ENCODE data around the gene FARP2. TPM values are rescaled to one million over a fixed set of nuclear protein-coding genes. Genes with fewer than 3 reads are reported as not detected.
"Not testable (repeated sequence)": the region's sequence is repeated elsewhere in the genome, so short reads cannot be mapped to it uniquely, and the experiment has no call there.

The FARP2 gene
- total RNA-seq, 2 experiments from 2014 or later, result 24.0 to 25.4 TPM

GRCh38 chr2:241315879-241316631 lies 40.0 kb upstream of the FARP2 start, which contains the start of gene SEPTIN2:
SEPTIN2 (plus strand) TSS chr2:241315925; CDS start chr2:241324233, 8,308 bp downstream.
- H3K27me3 Mint-ChIP-seq, result no peaks in the 10 kb centered on the region
- peaks cover 31% of the 10 kb centered on the region for H3K36me3 Mint-ChIP-seq
- peaks cover 66% of the 10 kb centered on the region for H3K4me1 Mint-ChIP-seq
- DNase-seq (peak; percentile 88), ATAC-seq (peak; percentile 60)
- H3K27ac Mint-ChIP-seq, result peak within 1 kb of the TSS; percentile 100
- CTCF ChIA-PET, result interaction anchor here (1.2 to 2.2 kb wide), 3 partner anchors 10 to 386 kb away, joined by 3 to 5 read pairs (median 3); partner anchors contain the start of gene ING5
- H3K4me3 Mint-ChIP-seq, result peak within 1 kb of the TSS; percentile 99
- H3K9me3 Mint-ChIP-seq (ENCODE audit: low read depth), result no peaks in the 10 kb centered on the region

GRCh38 chr2:241316825-241317224 lies 39.3 kb upstream of the FARP2 start:
- Mint-ChIP-seq H3K4me3 (peak overlapping the region; percentile 99), H3K4me1 (peaks cover 66% of the 10 kb centered on the region), H3K27ac (peak overlapping the region; percentile 100), H3K36me3 (peaks cover 36% of the 10 kb centered on the region), H3K27me3 (no peaks in the 10 kb centered on the region), H3K9me3 (ENCODE audit: low read depth) (no peaks in the 10 kb centered on the region)
- CTCF ChIA-PET, result interaction anchor here (1.2 to 1.3 kb wide), 2 partner anchors 10 to 24 kb away, joined by 3 read pairs; no protein-coding TSS in a partner anchor
- DNase-seq (no peak), ATAC-seq (no peak)

DNA sequence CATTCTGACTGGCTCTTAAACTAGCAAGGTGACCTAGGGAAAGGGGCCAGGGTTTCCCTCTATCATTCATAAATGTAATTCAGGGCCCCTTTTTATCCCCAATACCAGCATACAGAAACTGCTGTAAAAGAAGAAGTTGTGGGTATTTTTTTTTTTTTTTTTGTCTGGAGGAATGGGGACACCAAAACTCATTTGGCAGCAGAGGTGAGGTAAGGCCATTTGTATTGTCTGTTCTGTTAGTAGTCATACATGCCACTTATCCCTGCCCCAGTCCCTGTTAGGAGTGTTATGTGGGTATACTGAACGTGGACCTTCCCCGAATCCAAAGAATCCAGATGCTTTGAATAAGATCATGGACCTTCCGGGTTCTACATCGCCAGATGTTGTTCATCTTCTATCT lies 38.7 kb upstream of the FARP2 start:
- peak overlapping the region; percentile 99 for H3K4me3 Mint-ChIP-seq
- H3K36me3 Mint-ChIP-seq, result peaks cover 38% of the 10 kb centered on the region

DNA sequence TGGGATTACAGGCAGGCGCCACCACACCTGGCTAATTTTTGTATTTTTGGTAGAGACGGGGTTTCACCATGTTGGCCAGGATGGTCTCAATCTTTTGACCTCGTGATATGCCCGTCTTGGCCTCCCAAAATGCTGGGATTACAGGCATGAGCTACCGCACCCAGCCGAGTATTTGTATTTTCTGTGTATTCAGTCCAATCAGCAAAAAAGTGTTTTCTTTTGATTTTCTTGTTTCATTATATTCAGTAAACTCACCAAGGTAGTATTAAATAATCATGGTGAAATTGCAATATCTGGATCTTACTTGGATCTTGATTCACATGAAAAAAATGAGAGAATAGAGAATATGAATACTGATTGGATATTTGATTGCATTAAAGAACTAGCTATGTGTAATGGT lies 37.3 kb upstream of the FARP2 start:
- peak overlapping the region; percentile 99 for H3K4me3 Mint-ChIP-seq

More for the DNA sequence above, 38.7 kb upstream of the FARP2 start:
- no peaks in the 10 kb centered on the region for H3K9me3 Mint-ChIP-seq (ENCODE audit: low read depth)
- no peak for DNase-seq
- CTCF ChIA-PET, result interaction anchor here (1.3 kb wide), 1 partner anchor 24 kb away, joined by 3 read pairs; no protein-coding TSS in a partner anchor
- H3K27me3 Mint-ChIP-seq, result no peaks in the 10 kb centered on the region
- peak overlapping the region; percentile 100 for H3K27ac Mint-ChIP-seq
- ATAC-seq, result no peak
- H3K4me1 Mint-ChIP-seq, result peaks cover 64% of the 10 kb centered on the region

GRCh38 chr2:241320394-241320793 lies 35.7 kb upstream of the FARP2 start:
- CTCF ChIA-PET, result no interaction called here
- no peak for DNase-seq
- peak overlapping the region; percentile 27 for H3K27ac Mint-ChIP-seq
- H3K4me1 Mint-ChIP-seq, result peaks cover 61% of the 10 kb centered on the region
- no peak overlapping the region for H3K4me3 Mint-ChIP-seq
- H3K36me3 Mint-ChIP-seq, result peaks cover 54% of the 10 kb centered on the region
- ATAC-seq, result no peak
- H3K27me3 Mint-ChIP-seq, result no peaks in the 10 kb centered on the region
- no peaks in the 10 kb centered on the region for H3K9me3 Mint-ChIP-seq (ENCODE audit: low read depth)

More for the DNA sequence above, 37.3 kb upstream of the FARP2 start:
- not testable (repeated sequence) for H3K9me3 Mint-ChIP-seq (ENCODE audit: low read depth); DNase-seq; H3K27ac Mint-ChIP-seq; ATAC-seq; H3K27me3 Mint-ChIP-seq
- Mint-ChIP-seq H3K4me1 (peaks cover 58% of the 10 kb centered on the region), H3K36me3 (peaks cover 44% of the 10 kb centered on the region)
- CTCF ChIA-PET, result interaction anchor here (1.0 to 1.1 kb wide), 2 partner anchors 9 to 41 kb away, joined by 3 to 4 read pairs; no protein-coding TSS in a partner anchor

DNA sequence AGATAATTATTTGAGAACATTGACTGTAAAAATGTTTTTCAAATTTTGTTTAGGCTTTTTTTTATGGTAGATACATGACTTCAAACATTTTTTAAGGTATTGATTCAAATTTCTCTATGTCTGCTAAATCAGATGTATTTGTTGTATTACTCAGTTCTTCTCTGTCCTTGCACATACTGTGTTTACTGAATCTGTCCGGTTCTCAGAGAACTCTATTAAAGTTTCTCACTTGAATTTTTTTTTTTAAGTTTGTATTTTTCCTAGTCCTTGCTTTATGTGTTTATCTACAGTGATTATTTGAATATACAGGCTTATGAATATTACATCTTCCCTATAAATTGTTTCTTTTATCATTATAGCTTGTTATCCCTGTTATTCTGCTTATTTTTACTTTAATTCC lies 35.1 kb upstream of the FARP2 start:
- peak overlapping the region; percentile 7 for H3K27ac Mint-ChIP-seq
- H3K36me3 Mint-ChIP-seq, result peaks cover 56% of the 10 kb centered on the region
- no peaks in the 10 kb centered on the region for H3K9me3 Mint-ChIP-seq (ENCODE audit: low read depth)
- DNase-seq (no peak), ATAC-seq (no peak)
- no peaks in the 10 kb centered on the region for H3K27me3 Mint-ChIP-seq
- no peak overlapping the region for H3K4me3 Mint-ChIP-seq
- CTCF ChIA-PET, result no interaction called here
- H3K4me1 Mint-ChIP-seq, result peaks cover 61% of the 10 kb centered on the region

DNA sequence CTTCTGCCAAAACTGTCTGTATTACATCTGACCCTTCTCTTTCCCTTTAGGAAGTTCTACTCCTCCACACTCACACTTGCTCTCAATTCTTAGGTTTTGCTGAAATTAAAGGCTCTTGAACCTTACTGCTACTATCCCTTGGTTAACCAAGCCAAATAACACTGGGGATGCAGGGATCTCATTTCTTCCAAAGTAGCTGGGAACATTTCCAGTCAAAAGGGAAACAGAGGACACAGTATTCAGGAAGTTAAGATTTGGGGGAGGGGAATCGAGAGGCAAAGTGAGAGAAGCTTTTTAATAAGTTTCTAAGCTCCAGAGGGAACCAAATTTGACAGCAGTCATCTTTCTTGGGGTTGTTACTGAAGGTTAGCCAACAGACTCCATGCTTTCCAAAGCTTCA lies 34.2 kb upstream of the FARP2 start:
- Mint-ChIP-seq H3K36me3 (peaks cover 55% of the 10 kb centered on the region), H3K27ac (no peak overlapping the region), H3K9me3 (ENCODE audit: low read depth) (no peaks in the 10 kb centered on the region), H3K27me3 (no peaks in the 10 kb centered on the region), H3K4me1 (peaks cover 61% of the 10 kb centered on the region), H3K4me3 (no peak overlapping the region)
- CTCF ChIA-PET, result no interaction called here
- ATAC-seq (no peak), DNase-seq (no peak)

GRCh38 chr2:241323778-241324177 lies 32.3 kb upstream of the FARP2 start:
- Mint-ChIP-seq H3K36me3 (peaks cover 54% of the 10 kb centered on the region), H3K9me3 (ENCODE audit: low read depth) (no peaks in the 10 kb centered on the region), H3K27ac (no peak overlapping the region), H3K27me3 (no peaks in the 10 kb centered on the region), H3K4me3 (no peak overlapping the region), H3K4me1 (peaks cover 45% of the 10 kb centered on the region)
- ATAC-seq (no peak), DNase-seq (no peak)
- CTCF ChIA-PET, result interaction anchor here (0.6 kb wide), 1 partner anchor 16 kb away, joined by 4 read pairs; no protein-coding TSS in a partner anchor

GRCh38 chr2:241324775-241325174 lies 31.3 kb upstream of the FARP2 start:
- ATAC-seq (no peak), DNase-seq (no peak)
- Mint-ChIP-seq H3K36me3 (peaks cover 57% of the 10 kb centered on the region), H3K27me3 (no peaks in the 10 kb centered on the region), H3K4me3 (no peak overlapping the region), H3K9me3 (ENCODE audit: low read depth) (no peaks in the 10 kb centered on the region), H3K4me1 (peaks cover 39% of the 10 kb centered on the region), H3K27ac (no peak overlapping the region)
- CTCF ChIA-PET, result no interaction called here

DNA sequence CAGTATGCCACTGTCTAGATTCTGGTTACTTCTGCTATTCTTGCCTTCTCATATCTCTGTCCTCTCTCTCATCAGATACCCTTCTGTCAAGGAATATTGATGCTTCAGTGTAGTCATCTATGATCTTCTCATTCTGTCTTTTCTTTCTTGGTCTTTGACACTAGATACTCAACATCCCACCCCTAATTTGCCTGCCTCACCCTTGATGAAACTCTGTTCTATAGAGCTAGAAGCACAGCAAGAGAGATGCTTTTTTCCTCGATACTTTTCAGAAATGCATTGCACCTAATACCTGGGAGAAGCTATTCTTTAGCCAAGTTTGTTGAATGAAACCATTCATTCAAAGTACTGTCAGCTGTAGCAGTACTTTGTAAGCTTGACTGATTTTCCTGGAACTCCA lies 30.8 kb upstream of the FARP2 start:
- peaks cover 55% of the 10 kb centered on the region for H3K36me3 Mint-ChIP-seq
- CTCF ChIA-PET, result no interaction called here
- peaks cover 35% of the 10 kb centered on the region for H3K4me1 Mint-ChIP-seq
- H3K4me3 Mint-ChIP-seq, result no peak overlapping the region
- DNase-seq (no peak), ATAC-seq (no peak)
- peak overlapping the region; percentile 9 for H3K27ac Mint-ChIP-seq
- H3K27me3 Mint-ChIP-seq, result no peaks in the 10 kb centered on the region
- no peaks in the 10 kb centered on the region for H3K9me3 Mint-ChIP-seq (ENCODE audit: low read depth)

GRCh38 chr2:241329669-241330615 lies 26.1 kb upstream of the FARP2 start:
- CTCF ChIA-PET, result no interaction called here
- DNase-seq (no peak), ATAC-seq (no peak)
- H3K27me3 Mint-ChIP-seq, result no peaks in the 10 kb centered on the region
- peaks cover 12% of the 10 kb centered on the region for H3K4me1 Mint-ChIP-seq
- H3K4me3 Mint-ChIP-seq, result no peak overlapping the region
- no peak overlapping the region for H3K27ac Mint-ChIP-seq
- no peaks in the 10 kb centered on the region for H3K9me3 Mint-ChIP-seq (ENCODE audit: low read depth)
- peaks cover 49% of the 10 kb centered on the region for H3K36me3 Mint-ChIP-seq

- H3K4me3 Mint-ChIP-seq, result no peak overlapping the region
- no peak for DNase-seq
- H3K27me3 Mint-ChIP-seq, result no peaks in the 10 kb centered on the region
- H3K27ac Mint-ChIP-seq, result no peak overlapping the region
- CTCF ChIA-PET, result no interaction called here
- peaks cover 47% of the 10 kb centered on the region for H3K36me3 Mint-ChIP-seq
- H3K9me3 Mint-ChIP-seq (ENCODE audit: low read depth), result no peaks in the 10 kb centered on the region
- ATAC-seq, result no peak
- H3K4me1 Mint-ChIP-seq, result peaks cover 14% of the 10 kb centered on the region
Measured at GRCh38 chr2:241330616-241330981, 25.5 kb upstream of the FARP2 start.

- Mint-ChIP-seq H3K27ac (no peak overlapping the region), H3K27me3 (no peaks in the 10 kb centered on the region), H3K9me3 (ENCODE audit: low read depth) (no peaks in the 10 kb centered on the region), H3K4me3 (no peak overlapping the region), H3K36me3 (peaks cover 43% of the 10 kb centered on the region), H3K4me1 (peaks cover 28% of the 10 kb centered on the region)
- DNase-seq (no peak), ATAC-seq (no peak)
- CTCF ChIA-PET, result no interaction called here
Measured at GRCh38 chr2:241334813-241335212, 21.3 kb upstream of the FARP2 start.
